C1 segment of cervical spinal cord (tissue), 14 donors: ENCODE data around the gene SPESP1.

Experiments used
- DNase-seq, 14 donors: peaks; one replicate each; lab custom pipeline; 2025; lab: John Stamatoyannopoulos, UW

The SPESP1 gene

GRCh38 chr15:68930268-68931022, at the start of gene SPESP1:
Gene SPESP1, plus strand, starts transcription at chr15:68930525. Its CDS starts 129 bp downstream, at chr15:68930654.
- DNase-seq = peak in 8 of 14 donors; percentile 3 to 57 (median 18)

DNA sequence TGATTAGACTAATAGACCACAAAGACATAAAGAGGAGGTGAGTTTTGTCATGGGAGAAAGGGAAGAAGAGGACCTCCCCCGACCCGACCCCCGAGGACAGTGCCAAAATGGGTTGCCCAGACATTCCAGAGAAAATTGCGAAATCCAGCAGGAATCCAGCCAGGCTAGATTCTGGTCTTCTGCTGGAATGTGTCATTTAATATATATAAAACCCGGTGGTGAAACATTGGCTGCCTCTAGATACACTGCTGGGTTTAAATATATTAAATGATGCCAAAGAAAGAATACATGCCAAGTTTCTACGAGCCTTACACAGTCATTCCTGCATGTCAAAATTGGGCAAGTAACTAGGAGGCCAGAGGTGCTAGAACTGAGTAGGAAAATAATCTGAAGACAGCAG, 45.3 kb upstream of the SPESP1 start:
- no peak for DNase-seq

DNA sequence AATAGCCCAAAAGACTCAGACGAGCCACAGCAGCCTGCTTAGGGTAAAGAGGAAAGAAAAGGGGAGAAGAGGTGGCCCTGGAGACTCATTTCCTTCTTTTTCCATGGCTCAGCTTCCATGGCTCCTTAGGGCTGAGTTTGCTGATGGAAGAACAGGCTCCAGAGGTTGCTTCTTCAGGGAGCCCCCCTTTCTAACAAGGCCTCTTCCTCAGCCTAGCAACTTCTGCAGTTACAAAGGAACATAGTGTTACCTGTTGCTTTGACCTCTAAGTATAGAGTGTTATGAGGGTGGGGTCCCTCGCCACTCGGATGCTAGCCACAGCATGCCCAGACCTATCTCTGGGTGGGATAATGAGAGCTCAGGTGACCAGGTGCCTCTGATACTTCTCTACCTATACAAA, 43.2 kb upstream of the SPESP1 start:
- no peak for DNase-seq

GRCh38 chr15:68887819-68888218, 42.5 kb upstream of the SPESP1 start:
- no peak for DNase-seq

DNA sequence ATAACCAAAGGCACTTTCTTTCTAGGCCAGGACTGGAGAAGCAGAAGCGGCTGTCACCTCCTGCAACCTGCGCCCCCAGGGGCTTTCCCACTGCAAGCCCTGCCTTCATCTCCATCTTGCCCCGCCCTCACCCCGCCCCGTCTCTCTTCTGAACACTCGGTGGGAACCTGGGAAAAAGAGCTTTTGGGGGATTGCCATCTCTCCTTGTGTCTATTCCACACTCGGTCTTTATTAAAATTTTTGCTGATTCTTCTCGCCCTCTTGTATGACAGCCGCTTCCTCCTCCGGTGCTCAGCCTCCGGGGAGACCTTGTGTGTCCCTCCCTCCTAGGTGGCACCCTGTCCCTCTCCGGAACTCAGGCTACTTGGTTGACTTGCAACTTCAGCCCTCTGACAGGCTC, 41.9 kb upstream of the SPESP1 start:
- no peak for DNase-seq

DNA sequence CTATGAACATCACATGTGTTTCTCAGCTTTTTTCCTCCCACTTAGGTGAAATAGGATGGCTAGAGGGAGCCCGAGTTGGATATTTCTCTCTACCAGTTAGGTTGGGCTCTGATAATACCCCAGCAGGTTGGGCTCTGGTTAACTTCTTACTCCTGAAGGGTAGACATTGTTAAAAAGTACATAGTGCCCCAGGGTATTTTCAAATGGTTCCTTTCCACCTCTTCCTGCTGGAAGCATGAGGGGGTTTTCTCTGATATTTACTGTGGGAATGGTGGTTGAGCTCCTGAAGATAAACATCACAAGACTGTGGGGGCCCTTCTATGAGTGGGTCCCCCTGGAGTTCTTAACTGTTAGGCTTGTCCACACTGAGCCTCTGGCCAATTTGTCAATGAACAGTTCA, 36.1 kb upstream of the SPESP1 start:
- no peak for DNase-seq

- DNase-seq = no peak
These were observed 34.1 kb upstream of the SPESP1 start for GRCh38 chr15:68896178-68896577.

DNA sequence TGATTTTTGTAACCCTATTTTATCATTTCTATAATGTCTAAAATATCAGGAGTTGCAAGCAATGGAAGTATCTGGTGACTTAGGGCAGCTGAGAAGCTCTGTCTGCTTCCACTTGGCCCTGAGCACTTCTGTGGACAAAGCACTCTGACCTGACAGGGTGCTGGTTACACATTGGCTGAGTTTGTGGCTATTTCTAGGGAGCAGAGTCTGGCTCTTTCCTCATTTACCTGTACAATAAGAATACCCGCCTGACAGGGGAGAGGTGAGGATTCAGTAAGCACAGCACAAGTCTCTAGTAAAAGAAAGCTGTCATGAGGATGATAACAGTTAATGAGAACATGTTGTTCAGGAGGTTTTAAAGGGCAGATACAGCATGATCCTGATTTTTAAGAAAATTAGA, 33.3 kb upstream of the SPESP1 start:
- DNase-seq = no peak

DNA sequence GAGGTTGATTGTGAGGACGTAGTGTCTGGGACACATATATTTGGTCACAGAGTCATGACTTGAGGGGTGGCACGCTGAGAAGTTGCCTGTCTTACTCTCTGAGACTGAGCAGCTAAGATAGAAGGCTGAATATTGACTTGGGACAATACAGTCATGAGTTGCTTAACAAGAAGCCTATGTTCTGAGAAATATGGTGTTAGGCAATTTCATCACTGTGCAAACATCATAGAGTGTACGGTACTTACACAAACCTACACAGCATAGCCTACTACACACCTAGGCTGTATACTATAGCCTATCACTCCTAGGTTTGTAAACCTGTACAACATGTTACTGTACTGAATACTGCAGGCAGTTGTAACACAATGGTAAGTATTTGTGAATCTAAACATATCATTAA, 30.3 kb upstream of the SPESP1 start:
- no peak for DNase-seq

GRCh38 chr15:68907396-68907923, 22.9 kb upstream of the SPESP1 start:
- DNase-seq = no peak

- DNase-seq = no peak
These were observed 20.7 kb upstream of the SPESP1 start for GRCh38 chr15:68909601-68910100.

GRCh38 chr15:68910341-68910740, 20.0 kb upstream of the SPESP1 start:
- no peak for DNase-seq

DNA sequence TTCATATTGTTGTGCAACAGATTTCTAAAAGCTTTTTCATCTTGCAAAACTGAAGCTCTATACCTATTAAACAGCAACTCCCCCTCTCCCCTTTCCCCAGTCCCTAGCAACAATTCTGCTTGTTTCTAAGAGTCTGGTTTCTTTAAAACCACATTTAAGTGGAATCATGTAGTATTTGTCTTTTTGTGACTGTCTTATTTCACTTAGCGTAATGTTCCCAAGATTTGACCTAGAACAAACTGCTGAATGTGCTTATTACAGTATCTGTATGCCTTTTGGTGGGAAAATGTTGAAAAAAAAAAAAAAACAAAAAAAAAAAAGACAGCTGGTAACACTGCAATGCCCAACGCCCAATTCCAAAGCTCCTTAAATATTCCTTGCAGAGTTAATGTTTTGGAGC, 19.5 kb upstream of the SPESP1 start:
- DNase-seq = no peak

GRCh38 chr15:68921926-68922325, 8.4 kb upstream of the SPESP1 start:
- no peak for DNase-seq

GRCh38 chr15:68924866-68925560, 5.3 kb upstream of the SPESP1 start:
- DNase-seq = peak in 11 of 14 donors; percentile 5 to 70 (median 44)

DNA sequence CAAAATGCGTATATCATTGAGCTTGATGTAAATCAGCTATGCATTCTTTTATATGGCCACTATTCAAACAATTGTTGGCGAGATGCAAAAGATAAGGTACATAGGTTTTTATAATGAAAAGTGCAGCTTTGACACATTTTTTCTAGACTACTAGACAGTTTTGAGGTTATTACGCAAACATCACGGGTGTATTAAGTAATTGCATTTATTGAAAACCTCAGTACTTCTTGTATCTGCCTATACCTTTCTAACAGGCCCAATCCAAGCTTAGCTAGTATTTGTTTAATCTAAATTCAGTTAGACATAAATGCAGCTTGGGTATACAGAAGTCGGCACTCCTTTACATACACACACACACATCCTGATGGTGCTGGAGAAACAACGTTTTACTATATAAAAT, 2.7 kb downstream of the SPESP1 start:
- no peak for DNase-seq

DNA sequence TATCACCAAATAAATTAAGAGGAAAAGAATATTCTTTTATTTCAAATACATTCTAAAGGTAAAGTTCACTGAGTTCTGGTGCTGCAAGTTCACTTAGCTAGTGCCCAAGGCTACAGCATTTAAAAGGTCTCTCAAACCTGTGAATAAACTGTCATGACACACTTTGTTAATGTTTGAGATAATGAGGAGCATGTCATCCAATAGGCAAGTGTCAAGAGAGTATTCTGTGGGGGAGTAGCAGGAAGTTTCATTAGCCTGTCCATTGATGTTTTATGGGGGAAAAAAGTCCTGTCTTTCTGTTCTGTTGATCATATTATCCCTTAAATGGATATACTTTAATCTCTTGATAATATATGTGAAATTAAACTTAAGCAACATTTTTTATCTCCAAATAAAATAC, 4.0 kb downstream of the SPESP1 start:
- DNase-seq = no peak

- DNase-seq = no peak
These were observed 5.1 kb downstream of the SPESP1 start for GRCh38 chr15:68935400-68935937.

- no peak for DNase-seq
These were observed 9.2 kb downstream of the SPESP1 start for GRCh38 chr15:68939501-68939900.

DNA sequence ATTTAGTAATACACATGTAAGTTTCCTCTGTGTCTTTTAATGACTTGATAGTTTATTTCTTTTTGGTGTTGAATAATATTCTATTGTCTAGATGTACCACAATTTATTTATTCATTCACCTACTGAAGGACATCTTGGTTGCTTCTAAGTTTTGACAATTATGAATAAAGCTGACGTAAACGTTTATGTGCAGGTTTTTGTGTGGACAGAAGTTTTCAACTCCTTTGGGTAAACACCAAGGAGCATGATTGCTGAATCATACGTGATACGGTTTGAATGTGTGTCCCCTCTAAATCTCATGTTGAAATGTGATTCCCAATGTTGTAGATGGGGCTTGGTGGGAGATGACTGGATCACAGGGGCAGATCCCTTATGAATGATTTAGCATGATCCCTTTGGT, 21.5 kb downstream of the SPESP1 start:
- no peak for DNase-seq

DNA sequence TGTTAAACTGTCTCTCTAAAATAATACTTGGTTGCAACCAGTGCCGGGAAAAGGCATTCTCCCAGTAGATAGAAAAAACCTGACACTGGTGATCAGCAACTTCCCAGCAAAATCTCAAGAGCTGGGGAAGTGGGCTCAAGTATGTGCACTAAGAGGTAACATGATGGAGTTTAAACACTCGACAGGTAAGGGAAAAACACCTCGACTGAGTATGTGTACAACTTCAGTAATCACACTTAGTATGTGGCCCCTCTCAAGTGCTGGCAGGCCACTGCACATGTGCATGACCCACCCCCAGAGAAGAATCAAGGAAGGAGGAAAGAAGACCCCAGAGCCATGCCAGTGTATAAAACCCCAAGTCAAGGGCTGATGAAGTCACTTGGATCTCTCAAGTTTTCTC, 27.4 kb downstream of the SPESP1 start:
- no peak for DNase-seq

- DNase-seq = no peak
These were observed 28.3 kb downstream of the SPESP1 start for GRCh38 chr15:68958597-68958996.

DNA sequence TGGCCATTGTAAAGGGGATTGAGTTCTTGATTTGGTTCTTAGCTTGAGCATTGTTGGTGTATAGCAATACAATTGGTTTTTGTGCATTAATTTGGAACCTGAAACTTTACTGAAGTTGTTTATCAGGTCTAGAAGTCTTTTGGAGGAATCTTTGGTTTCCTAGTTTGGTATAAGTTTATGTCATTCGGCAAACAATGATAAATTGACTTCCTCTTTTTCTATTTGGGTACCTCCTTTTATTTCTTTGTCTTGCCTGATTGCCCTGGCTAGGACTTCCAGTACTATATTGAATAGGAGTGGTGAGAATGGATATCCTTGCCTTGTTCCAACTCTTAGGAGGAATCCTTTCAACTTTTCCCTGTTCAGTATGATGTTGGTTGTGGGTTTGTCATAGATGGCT, 32.1 kb downstream of the SPESP1 start:
- DNase-seq = no peak
